H1 (cell line): Measurements from ENCODE around the gene AGAP1. TPM values are rescaled to one million over a fixed set of nuclear protein-coding genes. Genes with fewer than 3 reads are reported as not detected.

Experiments
- CTCF ChIA-PET: fragments of 300-600 bp; sonication (Branson Sonifier 250); formaldehyde crosslinking; loops from one replicate; lab custom pipeline; 2021; ENCODE audit not compliant: partially characterized antibody; lab: Charles Lee
- POLR2A ChIA-PET: fragments of 300-600 bp; sonication (Branson Sonifier 250); formaldehyde crosslinking; loops from one replicate; lab custom pipeline; 2021; ENCODE audit warnings: inconsistent platforms; ENCODE audit not compliant: partially characterized antibody; lab: Charles Lee
- DNase-seq, 2 experiments: peaks; one replicate each; pipeline versions ENCODE4 v3.0.0 to v3.0.0-alpha.2; 2010 to 2022; ENCODE audit warnings: low spot score in 2 of 2, low read depth in 1 of 2, mixed read lengths in 1 of 2
- FAIRE-seq: peaks from 2 replicates; lab custom pipeline; 2011; peaks lifted over from hg19 to GRCh38; lab: Jason Lieb, UNC
- H2AFZ ChIP-seq: 2 replicates; pipeline ENCODE4 v1.8.1; 2012; ENCODE audit warnings: low read length, inconsistent platforms
- H2AK5ac ChIP-seq: 2 replicates; pipeline ENCODE4 v1.6.1; 2013; ENCODE audit warnings: low read depth, low read length
- H2BK120ac ChIP-seq: replicated peaks from 2 replicates; pipeline ENCODE3; 2013; ENCODE audit warnings: low read depth, low read length, inconsistent platforms
- H2BK12ac ChIP-seq: 2 replicates; pipeline ENCODE4 v1.6.1; 2013; ENCODE audit warnings: low read depth, low read length
- H2BK15ac ChIP-seq: 2 replicates; pipeline ENCODE4 v1.6.1; 2013; ENCODE audit warnings: low read length
- H2BK20ac ChIP-seq: 2 replicates; pipeline ENCODE4 v1.6.1; 2013; ENCODE audit warnings: low read length
- H2BK5ac ChIP-seq: 2 replicates; pipeline ENCODE4 v1.6.1; 2013; ENCODE audit warnings: low read depth, low read length
- H3K14ac ChIP-seq: 2 replicates; pipeline ENCODE4 v1.6.1; 2013; ENCODE audit warnings: inconsistent platforms; ENCODE audit not compliant: insufficient read length
- H3K18ac ChIP-seq: 2 replicates; pipeline ENCODE4 v1.6.1; 2013; ENCODE audit warnings: low read length; ENCODE audit errors: extremely low read depth
- H3K23ac ChIP-seq: 2 replicates; pipeline ENCODE4 v1.6.1; 2013; ENCODE audit warnings: inconsistent platforms; ENCODE audit not compliant: insufficient read length
- H3K23me2 ChIP-seq: 2 replicates; pipeline ENCODE4 v1.6.1; 2013; ENCODE audit warnings: low read depth, low read length
- H3K27ac ChIP-seq: 2 replicates; pipeline ENCODE4 v1.6.1; 2011; ENCODE audit warnings: low read depth, low read length, inconsistent platforms
- H3K27me3 ChIP-seq, 4 experiments: replicated peaks in 1 of 4; 1 replicate in 1 of 4; 2 replicates in 3 of 4; pipeline versions ENCODE4 v1.6.1 to v1.8.1; 2011 to 2013; ENCODE audit warnings: low read length in 3 of 4, mild to moderate bottlenecking in 3 of 4, inconsistent platforms in 2 of 4, mixed read lengths in 2 of 4, moderate library complexity in 1 of 4; ENCODE audit not compliant: control insufficient read depth in 3 of 4, insufficient read depth in 3 of 4; ENCODE audit errors: extremely low read depth in 1 of 4
- H3K36me3 ChIP-seq, 4 experiments: 2 replicates each; pipeline versions ENCODE4 v1.6.1 to v1.8.1; 2011 to 2013; ENCODE audit warnings: mild to moderate bottlenecking in 4 of 4, low read length in 3 of 4, moderate library complexity in 2 of 4, control low read depth in 1 of 4, inconsistent platforms in 1 of 4; ENCODE audit not compliant: insufficient read depth in 4 of 4, control insufficient read depth in 2 of 4
- H3K4ac ChIP-seq: replicated peaks from 2 replicates; pipeline ENCODE3; 2013; ENCODE audit warnings: low read length, low read depth, mixed read lengths, inconsistent platforms; ENCODE audit not compliant: insufficient read length
- H3K4me1 ChIP-seq, 4 experiments: replicated peaks in 1 of 4; 1 replicate in 1 of 4; 2 replicates in 3 of 4; pipeline versions ENCODE4 v1.6.1 to v1.8.1; 2011 to 2013; ENCODE audit warnings: low read length in 3 of 4, inconsistent platforms in 2 of 4, mixed read lengths in 1 of 4; ENCODE audit not compliant: insufficient read depth in 4 of 4, control insufficient read depth in 3 of 4
- H3K4me2 ChIP-seq, 2 experiments: 2 replicates each; pipeline versions ENCODE4 v1.6.1 to v1.8.1; 2011 to 2013; ENCODE audit warnings: low read depth in 2 of 2, low read length in 2 of 2, control low read depth in 1 of 2, inconsistent platforms in 1 of 2, mild to moderate bottlenecking in 1 of 2; ENCODE audit not compliant: insufficient read depth in 1 of 2
- H3K4me3 ChIP-seq, 4 experiments: fragments of 200-600, 300-600 bp in 1 of 4; sonication (generic), shearing (Covaris generic), sonication (Bioruptor Twin) in 1 of 4; 2 replicates each; pipeline versions ENCODE4 v1.5.1 to v1.8.1; 2011 to 2016; ENCODE audit warnings: low read length in 4 of 4, low read depth in 3 of 4, control low read depth in 2 of 4, inconsistent platforms in 2 of 4, mild to moderate bottlenecking in 2 of 4, mixed read lengths in 1 of 4, moderate library complexity in 1 of 4; ENCODE audit not compliant: insufficient read depth in 2 of 4; ENCODE audit errors: extremely low read depth in 1 of 4
- H3K56ac ChIP-seq: replicated peaks from 2 replicates; pipeline ENCODE3; 2013; ENCODE audit warnings: low read depth, mild to moderate bottlenecking, mixed read lengths, low read length, inconsistent platforms; ENCODE audit not compliant: insufficient read length
- H3K79me1 ChIP-seq: 2 replicates; pipeline ENCODE4 v1.6.1; 2013; ENCODE audit warnings: low read depth, low read length, control low read depth
- H3K79me2 ChIP-seq, 2 experiments: 2 replicates each; pipeline versions ENCODE4 v1.6.1 to v1.8.1; 2012 to 2013; ENCODE audit warnings: low read length in 2 of 2, mild to moderate bottlenecking in 2 of 2, inconsistent platforms in 1 of 2; ENCODE audit not compliant: insufficient read depth in 2 of 2, control insufficient read depth in 1 of 2
- H3K9ac ChIP-seq, 4 experiments: replicated peaks in 1 of 4; 1 replicate in 1 of 4; 2 replicates in 3 of 4; pipeline versions ENCODE4 v1.6.1 to v1.8.1; 2011 to 2013; ENCODE audit warnings: low read depth in 3 of 4, low read length in 3 of 4, control low read depth in 2 of 4, mild to moderate bottlenecking in 2 of 4, moderate library complexity in 2 of 4, inconsistent platforms in 1 of 4; ENCODE audit errors: extremely low read depth in 1 of 4
- H3K9me3 ChIP-seq, 2 experiments: 2 replicates each; pipeline versions ENCODE4 v1.6.1 to v1.8.1; 2012 to 2013; ENCODE audit warnings: mild to moderate bottlenecking in 2 of 2, moderate library complexity in 2 of 2, control low read depth in 1 of 2, inconsistent platforms in 1 of 2, low read depth in 1 of 2, low read length in 1 of 2, mixed read lengths in 1 of 2; ENCODE audit not compliant: insufficient read depth in 2 of 2
- H4K20me1 ChIP-seq, 2 experiments: replicated peaks in 1 of 2; 2 replicates each; pipeline versions ENCODE3 to v1.8.1; 2011 to 2013; ENCODE audit warnings: inconsistent platforms in 2 of 2, low read length in 2 of 2, mild to moderate bottlenecking in 1 of 2; ENCODE audit not compliant: insufficient read depth in 2 of 2, control insufficient read depth in 1 of 2
- H4K5ac ChIP-seq: 2 replicates; pipeline ENCODE4 v1.6.1; 2013; ENCODE audit warnings: low read length, low read depth, mixed read lengths, inconsistent platforms; ENCODE audit not compliant: insufficient read length
- H4K8ac ChIP-seq: 2 replicates; pipeline ENCODE4 v1.8.0; 2013; ENCODE audit warnings: mild to moderate bottlenecking, moderate library complexity, low read length, inconsistent platforms; ENCODE audit not compliant: insufficient read depth; ENCODE audit errors: extremely low read depth
- H4K91ac ChIP-seq: replicated peaks from 2 replicates; pipeline ENCODE3; 2013; ENCODE audit warnings: low read length, mixed read lengths, inconsistent platforms; ENCODE audit not compliant: insufficient read length
- CHD1 ChIP-seq: IDR thresholded peaks from 2 replicates; pipeline ENCODE4 v1.6.1; 2012; ENCODE audit warnings: low read depth, low read length, improper control_type of control experiment
- EP300 ChIP-seq, 2 experiments: IDR thresholded peaks; 1 replicate in 1 of 2; 2 replicates in 1 of 2; pipeline ENCODE4 v1.6.1; 2011 to 2012; ENCODE audit warnings: low read depth in 2 of 2, low read length in 2 of 2, mild to moderate bottlenecking in 2 of 2, borderline replicate concordance in 1 of 2, inconsistent platforms in 1 of 2, moderate library complexity in 1 of 2
- GABPA ChIP-seq: IDR thresholded peaks from 2 replicates; pipeline ENCODE4 v1.6.1; 2011; ENCODE audit warnings: mild to moderate bottlenecking, low read length, moderate library complexity, borderline replicate concordance; ENCODE audit not compliant: insufficient read depth
- NANOG ChIP-seq: IDR thresholded peaks from 2 replicates; pipeline ENCODE4 v1.6.1; 2011; ENCODE audit warnings: low read length, low read depth, mild to moderate bottlenecking, inconsistent platforms; ENCODE audit not compliant: insufficient read depth, poor library complexity, severe bottlenecking
- RAD21 ChIP-seq, 2 experiments: IDR thresholded peaks in 1 of 2; conservative IDR thresholded peaks in 1 of 2; 2 replicates each; pipeline ENCODE4 v1.6.1; 2011; ENCODE audit warnings: low read depth in 2 of 2, low read length in 2 of 2, improper control_type of control experiment in 1 of 2, inconsistent platforms in 1 of 2, mild to moderate bottlenecking in 1 of 2, moderate library complexity in 1 of 2
- SP2 ChIP-seq: IDR thresholded peaks from 2 replicates; pipeline ENCODE4 v1.6.1; 2012; ENCODE audit warnings: mild to moderate bottlenecking, low read length, inconsistent platforms
- WGBS, 2 experiments: shearing (Covaris generic) in 1 of 2; methylation state at CpG; one replicate each; pipeline versions ENCODE4 v1.1.6 to v1.1.7; 2013 to 2015; ENCODE audit warnings: low lambda C conversion rate in 2 of 2, mixed read lengths in 2 of 2, inconsistent platforms in 1 of 2, low coverage in 1 of 2, missing lambda C conversion rate in 1 of 2; ENCODE audit not compliant: insufficient replicate concordance in 2 of 2, insufficient coverage in 1 of 2, insufficient read length in 1 of 2; ENCODE audit errors: extremely low coverage in 1 of 2, missing lambda C conversion rate in 1 of 2; 5-methylcytosine and 5-hydroxymethylcytosine counted together
- polyA plus RNA-seq, 7 experiments: library from polyadenylated mRNA; depleted of rRNA in 3 of 7; stranded (reverse) in 5 of 7; unstranded in 2 of 7; fragments of >200 nt in 5 of 7; fragments of 200-250 nt in 2 of 7; gene quantifications; 1 replicate in 5 of 7; 2 replicates in 1 of 7; 4 replicates in 1 of 7; pipeline versions ENCODE4 v1.2.1 to v1.2.3, GENCODE V29; 2011 to 2013; ENCODE audit warnings: missing spikeins in 2 of 7, mixed read lengths in 2 of 7
- total RNA-seq: library from RNA; stranded (reverse); fragmentation: NEBNext Ultra II Directional; extraction: Animal tissue kit (Norgen Biotek cat#: 25700); gene quantifications from 2 replicates; pipeline ENCODE4 v1.2.1, GENCODE V29; 2021

The AGAP1 gene
- total and polyA plus RNA-seq, 2 of the 8 experiments (the other 6 are each of a cell fraction or from before 2014, with no cell fraction given): 18.1 to 39.4 TPM

DNA sequence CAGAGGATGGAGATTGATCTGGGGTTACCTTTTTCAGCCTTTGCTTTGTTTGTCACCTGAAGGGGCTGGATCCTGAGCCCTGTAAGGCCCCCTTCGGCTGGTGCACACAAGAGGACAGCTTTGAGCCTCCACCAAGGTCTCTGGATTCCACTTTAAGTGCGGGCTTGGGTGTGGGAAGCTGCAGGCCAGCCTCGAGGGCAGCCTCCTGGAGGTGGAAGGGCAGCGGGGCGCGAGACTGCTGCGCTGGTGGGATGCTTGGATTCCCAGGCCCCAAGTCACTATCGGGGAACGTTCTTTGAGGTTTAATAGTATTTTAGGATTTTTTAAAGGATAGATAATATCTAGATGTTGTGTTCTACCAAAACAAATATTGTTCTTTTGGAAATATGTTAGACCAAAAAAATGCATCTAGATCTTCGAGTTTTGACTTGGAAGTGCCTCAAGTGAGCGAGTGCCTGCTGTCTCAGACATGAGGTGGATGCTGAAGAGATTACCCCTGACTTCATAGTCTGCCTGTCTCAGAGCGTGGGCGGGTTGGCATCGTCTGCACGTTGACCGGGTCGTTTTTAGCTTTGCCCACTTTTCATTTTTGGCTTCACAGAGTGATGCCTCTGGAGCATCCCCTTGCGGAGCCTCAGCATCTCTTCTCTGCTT, 113.8 kb downstream of the AGAP1 start:
- H2BK12ac ChIP-seq: no peak overlapping the region
- H4K8ac ChIP-seq: no peak overlapping the region
- no peak overlapping the region for H4K91ac ChIP-seq
- H2BK5ac ChIP-seq: no peak overlapping the region
- no peaks in the 10 kb centered on the region for H3K27me3 ChIP-seq
- no peaks in the 10 kb centered on the region for H3K23me2 ChIP-seq
- FAIRE-seq (no peak), DNase-seq (no peak)
- H3K23ac ChIP-seq: no peak overlapping the region
- no peak overlapping the region for H4K5ac ChIP-seq
- peaks cover 0 to 10% (median 5%) of the 10 kb centered on the region in 4 experiments; a peak in 6 of 7 replicates for H3K4me1 ChIP-seq
- no peak overlapping the region for H3K9ac ChIP-seq
- H3K18ac ChIP-seq: no peak overlapping the region
- no peaks in the 10 kb centered on the region for H3K9me3 ChIP-seq
- H3K27ac ChIP-seq: no peak overlapping the region
- H3K4me3 ChIP-seq: no peak overlapping the region
- no peak overlapping the region for H2AK5ac ChIP-seq
- POLR2A ChIA-PET: no interaction called here
- peaks cover 3 to 69% of the 10 kb centered on the region in 2 experiments for H3K79me2 ChIP-seq
- no peak overlapping the region for H3K14ac ChIP-seq
- WGBS, 2 experiments: 82% methylated on average over 18 of the region's 18 CpGs; no CpG with 5 or more reads in 1 of the 2 experiments
- H2BK20ac ChIP-seq: no peak overlapping the region
- H3K36me3 ChIP-seq: no peaks in the 10 kb centered on the region
- H3K4ac ChIP-seq: no peak overlapping the region
- no peak overlapping the region for H2AFZ ChIP-seq
- no peak overlapping the region for H3K4me2 ChIP-seq
- TF ChIP-seq RAD21 (IDR thresholded peaks at IDR 0.05 in 1 of 2, conservative IDR thresholded peaks at IDR 0.05 in 1 of 2; ENCODE audit: low read depth in 2 of 2, low read length in 2 of 2): no peak
- TF ChIP-seq CHD1: no peak
- TF ChIP-seq SP2: no peak
- no peak for TF ChIP-seq EP300 (IDR thresholded peaks at IDR 0.05; ENCODE audit: borderline replicate concordance in 1 of 2, low read depth in 2 of 2, low read length in 2 of 2)
- TF ChIP-seq GABPA: no peak
- no peak for TF ChIP-seq NANOG
- peaks cover 23% of the 10 kb centered on the region for H3K79me1 ChIP-seq
- no peak overlapping the region for H2BK15ac ChIP-seq
- CTCF ChIA-PET: interaction anchor here (1.2 to 5.2 kb wide), 3 partner anchors 12 to 64 kb away, joined by 3 to 22 read pairs (median 3); no protein-coding TSS in a partner anchor
- no peak overlapping the region for H2BK120ac ChIP-seq
- no peak overlapping the region for H3K56ac ChIP-seq
- H4K20me1 ChIP-seq: peaks cover 6 to 9% of the 10 kb centered on the region in 2 experiments
